Smooth muscle cell of bladder (primary cell): ENCODE data around the gene ADGRL4. TPM values are rescaled to one million over a fixed set of nuclear protein-coding genes. Genes with fewer than 3 reads are reported as not detected.

Experiments used
- total RNA-seq: library from RNA; depleted of rRNA; stranded (reverse); fragments of >200 nt; gene quantifications from 2 replicates; pipeline ENCODE4 v1.2.3, GENCODE V29; 2014

The ADGRL4 gene
- 4.3 and 9.5 TPM in 2 replicates for total RNA-seq

DNA sequence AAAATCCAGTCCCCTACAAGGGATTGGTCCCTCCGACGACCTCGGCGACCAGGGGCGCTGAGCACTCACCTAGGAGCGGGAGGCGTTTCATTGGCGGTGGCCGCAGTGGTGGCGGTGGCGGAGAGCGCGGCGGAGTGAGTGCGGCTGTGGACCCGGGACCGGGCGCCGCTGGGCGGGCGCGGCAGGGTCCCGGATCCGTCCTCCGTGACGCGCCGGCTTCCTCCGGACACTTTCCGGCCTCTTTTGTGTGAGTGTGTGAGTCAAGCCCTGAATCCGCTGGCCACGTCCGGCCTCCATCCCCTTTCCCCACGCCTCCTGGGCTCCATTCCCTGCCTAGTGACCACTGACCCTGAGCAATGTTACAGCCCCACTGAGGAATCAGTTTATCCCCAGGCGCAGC lies at the start of gene ADGRL4:
ADGRL4 (minus strand) TSS at position 167 of the 400 bp plus-strand sequence; CDS start at position 91, 76 bp downstream.

